Endodermal cell (in vitro differentiated cells): ENCODE data around the gene MINK1. TPM values are rescaled to one million over a fixed set of nuclear protein-coding genes. Genes with fewer than 3 reads are reported as not detected.
"Not testable (repeated sequence)": the region's sequence is repeated elsewhere in the genome, so short reads cannot be mapped to it uniquely, and the experiment has no call there.

Experiments
- DNase-seq: peaks from one replicate; pipeline ENCODE4 v3.0.0-alpha.2; 2017
- H3K27ac ChIP-seq: 2 replicates; pipeline ENCODE4 v1.5.1; 2013; ENCODE audit warnings: mild to moderate bottlenecking, low read depth, low read length, moderate library complexity
- H3K27me3 ChIP-seq: 2 replicates; pipeline ENCODE4 v1.6.1; 2013; ENCODE audit warnings: mild to moderate bottlenecking, low read length, moderate library complexity; ENCODE audit not compliant: insufficient read depth, control insufficient read depth, poor library complexity, severe bottlenecking
- H3K36me3 ChIP-seq: 2 replicates; pipeline ENCODE4 v1.7.0; 2013; ENCODE audit warnings: mild to moderate bottlenecking, low read length, moderate library complexity; ENCODE audit not compliant: control insufficient read depth, insufficient read depth
- H3K4me1 ChIP-seq: one replicate; pipeline ENCODE4 v1.7.0; 2013; ENCODE audit warnings: low read length; ENCODE audit not compliant: control insufficient read depth, insufficient read depth
- H3K4me3 ChIP-seq: 2 replicates; pipeline ENCODE4 v1.5.1; 2013; ENCODE audit warnings: mild to moderate bottlenecking, low read length, moderate library complexity
- H3K9ac ChIP-seq: 2 replicates; pipeline ENCODE4 v1.6.1; 2013; ENCODE audit warnings: mild to moderate bottlenecking, low read length, moderate library complexity; ENCODE audit not compliant: poor library complexity, severe bottlenecking; ENCODE audit errors: extremely low read depth
- H3K9me3 ChIP-seq: 2 replicates; pipeline ENCODE4 v1.6.1; 2013; ENCODE audit warnings: mild to moderate bottlenecking, low read length, moderate library complexity; ENCODE audit not compliant: control insufficient read depth
- H3K27ac Mint-ChIP-seq: 2 replicates; pipeline ENCODE4 v1.8.0; 2020; ENCODE audit warnings: mixed read lengths
- H3K27me3 Mint-ChIP-seq: 2 replicates; pipeline ENCODE4 v1.8.0; 2021; ENCODE audit warnings: mild to moderate bottlenecking, mixed read lengths; ENCODE audit not compliant: insufficient read depth
- H3K36me3 Mint-ChIP-seq: 2 replicates; pipeline ENCODE4 v1.8.0; 2020; ENCODE audit warnings: low read depth, mixed read lengths
- H3K4me1 Mint-ChIP-seq: 2 replicates; pipeline ENCODE4 v1.8.0; 2020; ENCODE audit warnings: mixed read lengths
- H3K4me3 Mint-ChIP-seq: 2 replicates; pipeline ENCODE4 v1.8.0; 2020; ENCODE audit warnings: mild to moderate bottlenecking, moderate library complexity, mixed read lengths
- H3K9me3 Mint-ChIP-seq: 2 replicates; pipeline ENCODE4 v1.8.0; 2020; ENCODE audit warnings: mild to moderate bottlenecking, mixed read lengths
- CTCF ChIP-seq: fragments of 200-600 bp; sonication (generic); conservative IDR thresholded peaks from 2 replicates; pipeline ENCODE4 v1.5.0; 2021; ENCODE audit warnings: antibody characterized with exemption, mild to moderate bottlenecking
- WGBS, 2 experiments: methylation state at CpG; one replicate each; pipeline versions ENCODE4 v1.1.5 to v1.1.7; 2013; ENCODE audit warnings: missing lambda C conversion rate in 2 of 2, mixed read lengths in 1 of 2; ENCODE audit not compliant: insufficient coverage in 1 of 2, insufficient read length in 1 of 2; 5-methylcytosine and 5-hydroxymethylcytosine counted together
- total RNA-seq, 2 donors: library from RNA; stranded (reverse); fragmentation: NEBNext Ultra II Directional in 1 of 2; extraction: Animal tissue kit (Norgen Biotek cat#: 25700) in 1 of 2; gene quantifications; 2 replicates in 1 of 2; 3 replicates in 1 of 2; pipeline ENCODE4 v1.2.1, GENCODE V29; 2021

Gene MINK1
- total RNA-seq, 2 donors from 2014 or later = 75.0 to 79.7 TPM

GRCh38 chr17:4903051-4903818 lies 70.1 kb downstream of the MINK1 start, which contains the start of gene CHRNE:
Gene CHRNE, minus strand, starts transcription at chr17:4903098. Its CDS starts 35 bp downstream, at chr17:4903063.
- Mint-ChIP-seq H3K4me3 (no peak within 1 kb of the TSS), H3K27me3 (peaks cover 20% of the 10 kb centered on the region), H3K9me3 (no peaks in the 10 kb centered on the region), H3K4me1 (peaks cover 6% of the 10 kb centered on the region), H3K36me3 (no peaks in the 10 kb centered on the region), H3K27ac (peak within 1 kb of the TSS; percentile 19)
- no peak within 1 kb of the TSS for H3K9ac ChIP-seq
- no peaks in the 10 kb centered on the region for H3K36me3 ChIP-seq
- no peaks in the 10 kb centered on the region for H3K27me3 ChIP-seq
- peak; percentile 97 for DNase-seq
- H3K4me1 ChIP-seq = no peaks in the 10 kb centered on the region
- no peak within 1 kb of the TSS for H3K4me3 ChIP-seq
- WGBS, 2 experiments = 50 to 51% methylated on average over 9 to 10 of the region's 10 CpGs
- H3K9me3 ChIP-seq = no peaks in the 10 kb centered on the region
- H3K27ac ChIP-seq = no peak within 1 kb of the TSS
- peak; percentile 86 for TF ChIP-seq CTCF

GRCh38 chr17:4906642-4907041 lies 73.5 kb downstream of the MINK1 start:
- not testable (repeated sequence) for H3K9me3 ChIP-seq, H3K4me1 ChIP-seq, H3K4me3 Mint-ChIP-seq, H3K9ac ChIP-seq, H3K36me3 ChIP-seq, H3K27ac Mint-ChIP-seq, H3K4me3 ChIP-seq, H3K9me3 Mint-ChIP-seq, DNase-seq, H3K27ac ChIP-seq, H3K36me3 Mint-ChIP-seq, H3K27me3 ChIP-seq
- H3K27me3 Mint-ChIP-seq = peaks cover 12% of the 10 kb centered on the region
- H3K4me1 Mint-ChIP-seq = peaks cover 14% of the 10 kb centered on the region

GRCh38 chr17:4908301-4908700 lies 75.2 kb downstream of the MINK1 start:
- H3K27me3 Mint-ChIP-seq = peaks cover 9% of the 10 kb centered on the region
- H3K36me3 Mint-ChIP-seq = no peaks in the 10 kb centered on the region
- no peak overlapping the region for H3K9ac ChIP-seq
- H3K9me3 ChIP-seq = no peaks in the 10 kb centered on the region
- H3K4me1 ChIP-seq = no peaks in the 10 kb centered on the region
- H3K27ac ChIP-seq = peak overlapping the region; percentile 76
- TF ChIP-seq CTCF = no peak
- H3K27ac Mint-ChIP-seq = no peak overlapping the region
- no peaks in the 10 kb centered on the region for H3K36me3 ChIP-seq
- no peak overlapping the region for H3K4me3 ChIP-seq
- H3K27me3 ChIP-seq = no peaks in the 10 kb centered on the region
- WGBS, 2 experiments = 33 to 41% methylated on average over 7 to 9 of the region's 10 CpGs
- H3K4me3 Mint-ChIP-seq = no peak overlapping the region
- DNase-seq = peak; percentile 85
- no peaks in the 10 kb centered on the region for H3K9me3 Mint-ChIP-seq
- peaks cover 11% of the 10 kb centered on the region for H3K4me1 Mint-ChIP-seq
